HG03521 (cell line): Measurements from ENCODE around the gene NDFIP1.

Experiments
- ATAC-seq: cut with Tn5 transposase; IDR thresholded peaks from one replicate; pipeline ENCODE4 v1.9.1; 2021; ENCODE audit warnings: mild to moderate bottlenecking, moderate library complexity; ENCODE audit not compliant: unreplicated experiment

NDFIP1 gene

GRCh38 chr5:142117579-142118151 lies 9.1 kb downstream of the NDFIP1 start:
- no peak for ATAC-seq

- no peak for ATAC-seq
Measured at GRCh38 chr5:142118155-142118686, 9.6 kb downstream of the NDFIP1 start.

DNA sequence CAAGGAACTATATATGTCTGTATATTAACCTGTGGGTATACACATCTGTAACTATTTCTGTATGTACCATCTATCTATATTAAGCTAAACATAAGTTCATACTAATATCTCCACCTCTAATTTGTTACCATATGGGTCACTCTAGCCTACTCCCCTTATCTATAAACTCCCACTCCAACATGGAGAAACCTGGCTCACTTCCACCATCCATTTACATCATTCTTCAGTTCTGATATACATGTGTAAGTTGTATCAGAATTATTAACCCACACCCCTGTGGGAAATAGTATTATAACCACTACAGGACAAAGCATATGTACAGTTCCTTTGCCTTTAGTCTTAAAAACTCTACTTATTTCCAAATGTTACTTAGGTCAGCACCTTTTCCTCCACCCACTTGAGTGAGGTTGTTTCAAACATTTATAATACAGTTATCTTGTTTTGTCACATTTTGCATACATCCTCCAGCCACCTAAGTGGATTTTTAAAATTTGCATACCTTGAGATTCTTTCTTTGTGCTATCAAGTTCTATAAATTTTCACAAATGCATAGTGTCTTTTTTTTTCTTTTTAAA lies 10.6 kb downstream of the NDFIP1 start:
- ATAC-seq = no peak

GRCh38 chr5:142120247-142120935 lies 11.8 kb downstream of the NDFIP1 start:
- ATAC-seq = no peak

GRCh38 chr5:142122121-142122520 lies 13.5 kb downstream of the NDFIP1 start:
- ATAC-seq = no peak

DNA sequence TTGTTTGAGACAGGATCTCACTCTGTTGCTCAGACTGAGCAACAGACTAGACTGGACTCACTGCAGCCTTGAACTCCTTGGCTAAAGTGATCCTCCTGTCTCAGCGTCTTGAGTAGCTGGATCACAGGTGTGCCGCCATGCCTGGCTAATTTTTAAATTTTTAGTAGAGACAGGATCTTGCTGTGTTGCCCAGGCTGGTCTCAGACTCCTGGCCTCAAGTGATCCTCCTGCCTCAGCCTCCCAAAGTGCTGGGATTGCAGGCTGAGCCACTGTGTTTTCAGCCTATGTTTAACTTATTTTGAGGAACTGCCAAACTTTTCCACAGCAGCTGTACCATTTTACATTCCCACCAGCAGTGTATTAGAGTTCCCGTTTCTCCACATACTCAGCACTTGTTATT lies 16.8 kb downstream of the NDFIP1 start:
- no peak for ATAC-seq

DNA sequence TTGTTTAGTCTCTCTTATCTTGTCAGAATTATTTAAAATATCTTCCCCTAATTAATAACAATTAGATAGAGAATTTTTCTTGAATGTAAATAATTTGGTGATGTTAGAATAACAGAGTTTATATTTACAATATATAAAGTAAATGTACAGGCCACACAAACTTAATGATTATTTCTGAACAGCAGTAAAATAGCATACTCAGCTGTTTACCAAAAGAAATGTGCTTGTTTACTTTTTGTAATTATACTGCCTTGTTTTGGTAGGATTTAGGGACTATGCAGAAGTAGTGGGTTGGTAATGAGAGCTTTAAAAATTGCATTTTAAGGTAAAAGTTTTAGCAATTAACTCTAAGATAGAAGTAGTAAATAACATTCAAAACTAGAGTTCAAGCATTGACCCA lies 17.4 kb downstream of the NDFIP1 start:
- ATAC-seq = no peak

DNA sequence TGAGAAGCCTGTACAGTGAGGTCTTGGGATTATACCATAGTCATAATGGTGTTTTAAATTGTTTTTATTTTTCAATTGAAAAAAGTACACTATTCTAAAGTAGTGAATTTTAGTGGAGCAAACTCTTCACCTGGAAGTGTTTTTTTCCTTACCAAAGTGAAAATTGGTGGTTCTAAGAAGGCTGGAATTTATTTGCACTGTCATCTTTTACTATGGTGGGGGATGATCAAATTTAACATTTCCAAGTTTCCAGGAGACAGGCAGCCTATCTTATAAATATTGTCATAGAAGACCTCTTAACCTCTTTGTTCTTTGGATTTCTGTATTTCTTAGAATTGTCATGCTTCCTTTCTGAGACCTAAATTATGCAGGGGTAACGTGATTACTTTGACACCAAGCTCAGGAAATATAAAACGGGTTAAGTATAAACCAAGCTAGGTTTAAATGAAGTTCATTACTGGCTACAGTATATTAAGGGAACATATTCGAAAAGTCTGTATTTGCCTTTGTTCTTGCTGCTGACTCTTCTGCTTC lies 20.2 kb downstream of the NDFIP1 start:
- no peak for ATAC-seq

DNA sequence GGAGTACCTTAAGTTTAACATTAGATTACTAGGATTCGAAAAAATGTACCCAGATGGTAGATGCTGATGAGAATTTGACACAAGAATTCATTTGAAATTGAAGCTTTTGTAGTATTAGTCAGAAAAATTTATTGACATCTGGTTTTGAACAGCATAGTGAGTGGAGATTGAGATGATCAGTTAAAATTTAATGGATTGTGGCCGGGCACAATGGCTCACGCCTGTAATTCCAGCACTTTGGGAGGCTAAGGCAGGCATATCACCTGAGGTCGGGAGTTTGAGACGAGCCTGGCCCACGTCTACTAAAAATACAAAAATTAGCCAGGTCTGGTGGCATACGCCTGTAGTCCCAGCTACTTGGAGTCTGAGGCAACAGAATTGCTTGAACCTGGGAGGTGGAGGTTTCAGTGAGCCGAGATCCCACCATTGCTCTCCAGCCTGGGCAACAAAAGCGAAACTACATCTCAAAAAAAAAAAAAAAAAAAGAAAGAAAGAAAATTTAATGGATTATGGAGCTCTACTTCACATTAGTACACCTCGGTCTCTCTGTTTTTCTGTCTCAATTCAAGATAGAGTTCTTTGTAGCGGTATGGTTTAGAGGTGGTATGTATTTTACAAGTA lies 21.0 kb downstream of the NDFIP1 start:
- no peak for ATAC-seq

DNA sequence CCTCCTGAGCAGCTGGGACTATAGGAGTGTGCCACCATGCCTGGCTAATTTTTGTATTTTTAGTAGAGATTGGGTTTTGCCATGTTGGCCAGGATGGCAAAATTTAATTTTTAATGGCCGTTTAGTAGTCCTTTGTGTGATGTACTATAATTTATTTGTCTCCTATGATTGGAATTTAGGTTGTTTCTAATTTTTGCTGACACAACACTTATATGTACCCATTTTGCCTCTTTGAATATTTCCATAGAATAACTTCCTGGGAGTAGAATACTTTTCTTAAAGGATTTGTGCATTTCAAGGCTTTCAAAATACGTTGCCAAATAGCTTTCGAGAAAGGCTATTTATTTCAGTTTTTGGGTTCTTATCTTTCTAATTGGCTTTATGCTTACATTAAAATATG lies 22.8 kb downstream of the NDFIP1 start:
- ATAC-seq = no peak

DNA sequence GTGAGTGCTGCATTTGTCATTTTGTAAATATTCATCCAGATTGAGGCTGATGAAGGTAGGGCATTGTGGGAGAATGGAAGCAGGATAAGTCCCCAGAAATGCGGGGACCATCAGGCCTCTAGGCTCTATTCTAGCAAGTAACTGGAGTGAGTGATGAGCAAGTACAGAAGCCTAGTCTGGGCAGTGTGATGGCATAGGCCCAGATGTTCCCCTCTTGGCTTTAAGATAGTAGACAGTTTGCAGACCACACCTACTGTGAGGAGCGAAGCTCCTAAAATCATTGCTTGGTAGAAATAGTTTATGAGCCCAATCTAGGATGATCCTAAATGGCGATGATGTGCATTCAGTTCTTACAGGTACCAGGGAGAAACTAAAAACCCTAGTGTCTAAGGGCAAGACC lies 24.3 kb downstream of the NDFIP1 start:
- ATAC-seq = no peak

DNA sequence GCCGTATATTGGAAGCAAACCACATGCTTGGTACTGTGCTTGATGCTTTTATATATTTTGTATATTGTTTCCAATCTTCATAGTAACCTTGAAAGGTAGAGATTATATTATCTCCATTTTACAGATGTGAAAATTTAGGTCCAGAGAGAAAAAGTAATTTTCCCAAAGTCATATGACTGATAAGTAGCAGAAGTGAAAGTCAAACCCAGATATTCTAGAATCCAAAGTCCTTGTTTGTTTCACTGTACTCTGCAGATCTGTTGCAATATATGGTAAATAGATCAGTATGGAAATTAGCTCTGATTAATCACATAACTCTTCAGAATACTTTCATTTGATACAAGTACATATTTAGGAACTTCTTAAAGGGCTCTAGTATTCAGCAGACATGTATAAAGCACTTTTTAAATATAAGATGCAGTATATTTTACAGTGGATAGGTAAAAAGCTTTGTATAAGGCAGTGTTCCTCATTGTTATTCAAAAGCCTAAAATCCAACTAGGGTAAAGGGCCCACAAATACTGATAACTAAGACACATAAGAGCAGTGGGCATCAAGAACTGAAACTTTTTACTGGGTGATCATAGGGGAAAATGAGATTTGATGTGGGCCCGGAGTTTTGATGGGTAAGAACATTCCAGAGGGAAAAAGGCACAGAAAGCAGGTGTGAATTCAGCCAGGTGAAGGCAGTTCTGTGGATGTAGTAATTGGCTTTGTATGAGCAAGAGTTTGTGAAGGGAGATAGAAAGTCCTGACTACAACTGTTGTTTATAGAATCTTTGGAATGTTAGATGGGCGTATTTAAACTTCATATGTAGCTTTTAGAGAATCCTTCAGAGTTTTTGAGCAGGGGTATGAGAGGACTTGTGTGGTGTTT lies 25.0 kb downstream of the NDFIP1 start:
- ATAC-seq = no peak

- no peak for ATAC-seq
Measured at GRCh38 chr5:142134331-142135010, 25.9 kb downstream of the NDFIP1 start.

GRCh38 chr5:142141463-142141862 lies 32.9 kb downstream of the NDFIP1 start:
- no peak for ATAC-seq

DNA sequence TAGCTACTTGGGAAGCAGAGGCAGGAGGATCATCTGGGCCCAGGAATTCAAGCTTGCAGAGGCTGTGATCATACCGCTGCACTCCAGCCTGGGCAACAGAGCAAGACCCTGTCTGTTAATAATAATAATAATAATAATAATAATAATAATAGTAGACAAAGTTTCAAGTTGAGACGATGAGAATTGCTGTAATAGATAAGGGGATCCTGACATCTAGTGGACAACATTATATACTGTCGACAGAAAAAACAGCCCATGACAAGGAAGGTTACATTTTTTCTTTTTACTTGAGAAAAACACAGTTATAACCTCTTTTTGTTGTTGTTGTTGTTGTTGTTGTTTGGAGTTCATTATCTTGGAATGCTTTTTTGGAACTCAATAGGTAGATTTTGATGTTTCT lies 35.3 kb downstream of the NDFIP1 start:
- ATAC-seq = no peak

- ATAC-seq = no peak
Measured at GRCh38 chr5:142145106-142145900, 36.7 kb downstream of the NDFIP1 start.

DNA sequence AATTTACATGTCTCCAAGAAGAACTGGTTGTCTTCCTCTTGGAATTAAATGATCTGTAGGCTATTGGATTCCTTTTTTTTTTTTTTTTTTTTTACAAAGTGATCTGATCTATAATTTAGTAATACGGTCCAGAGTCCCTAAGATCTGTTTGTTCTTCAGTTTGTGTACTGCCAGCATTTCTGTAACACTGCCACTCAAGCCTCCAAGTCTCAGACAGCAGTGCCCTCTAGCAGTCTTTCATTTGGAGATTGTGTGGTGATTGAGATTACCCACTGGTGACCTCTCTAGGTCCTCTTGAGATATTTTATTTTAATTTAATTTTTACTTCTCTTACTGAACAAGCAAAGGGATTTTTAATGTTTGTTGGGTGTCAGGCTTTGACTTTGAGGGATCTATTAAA lies 40.8 kb downstream of the NDFIP1 start:
- ATAC-seq = no peak

- ATAC-seq = no peak
Measured at GRCh38 chr5:142150431-142150830, 41.9 kb downstream of the NDFIP1 start.
